ENCODE results near the gene MVB12B.

MVB12B gene

GRCh38 chr9:126478216-126478981 is 151.8 kb downstream of the MVB12B start:
- DNase-seq, result no peak

- DNase-seq, result no peak
These were observed 152.9 kb downstream of the MVB12B start for GRCh38 chr9:126479515-126479914.

GRCh38 chr9:126480813-126481212 is 154.2 kb downstream of the MVB12B start:
- DNase-seq, result no peak

GRCh38 chr9:126481862-126482261 is 155.2 kb downstream of the MVB12B start:
- DNase-seq, result no peak

- no peak for DNase-seq
These were observed 155.9 kb downstream of the MVB12B start for GRCh38 chr9:126482361-126483044.

- DNase-seq, result no peak
These were observed 156.9 kb downstream of the MVB12B start for GRCh38 chr9:126483468-126484073.

- no peak for DNase-seq
These were observed 159.0 kb downstream of the MVB12B start for GRCh38 chr9:126485662-126486061.

GRCh38 chr9:126486276-126486675 is 159.6 kb downstream of the MVB12B start:
- no peak for DNase-seq

GRCh38 chr9:126487856-126488255 is 161.2 kb downstream of the MVB12B start:
- no peak for DNase-seq

GRCh38 chr9:126488310-126488709 is 161.7 kb downstream of the MVB12B start:
- DNase-seq, result no peak

GRCh38 chr9:126488881-126489404 is 162.3 kb downstream of the MVB12B start:
- DNase-seq, result no peak

- no peak for DNase-seq
These were observed 163.1 kb downstream of the MVB12B start for GRCh38 chr9:126489581-126490213.

GRCh38 chr9:126490214-126490631 is 163.6 kb downstream of the MVB12B start:
- no peak for DNase-seq

- peak; percentile 60 to 77 for DNase-seq
These were observed 164.4 kb downstream of the MVB12B start for GRCh38 chr9:126490871-126491567.

- DNase-seq, result no peak
These were observed 164.9 kb downstream of the MVB12B start for GRCh38 chr9:126491568-126491879.

- no peak for DNase-seq
These were observed 165.3 kb downstream of the MVB12B start for GRCh38 chr9:126491949-126492348.

- no peak for DNase-seq
These were observed 167.6 kb downstream of the MVB12B start for GRCh38 chr9:126494264-126494663.

- no peak for DNase-seq
These were observed 168.1 kb downstream of the MVB12B start for GRCh38 chr9:126494746-126495145.

GRCh38 chr9:126495411-126496180 is 169.0 kb downstream of the MVB12B start:
- no peak for DNase-seq

GRCh38 chr9:126496181-126496576 is 169.6 kb downstream of the MVB12B start:
- no peak for DNase-seq

GRCh38 chr9:126496781-126497659 is 170.4 kb downstream of the MVB12B start:
- no peak for DNase-seq

Data from CD4-positive, alpha-beta T cell treated with Interleukin-4 for 1 hour (primary cell).